NCI-H146 treated with DMSO at 0.1 percent for 48 hours (cell line): Measurements from ENCODE around the gene MICOS13.
A peak's percentile ranks its signal among the peaks of the same experiment; 100 is the strongest.
"Not testable (repeated sequence)": the region's sequence is repeated elsewhere in the genome, so short reads cannot be mapped to it uniquely, and the experiment has no call there.

Experiments used
- DNase-seq: peaks from one replicate; lab custom pipeline; 2025; ENCODE audit not compliant: unreplicated experiment; lab: John Stamatoyannopoulos, UW

Gene MICOS13, protein sequence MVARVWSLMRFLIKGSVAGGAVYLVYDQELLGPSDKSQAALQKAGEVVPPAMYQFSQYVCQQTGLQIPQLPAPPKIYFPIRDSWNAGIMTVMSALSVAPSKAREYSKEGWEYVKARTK

DNA sequence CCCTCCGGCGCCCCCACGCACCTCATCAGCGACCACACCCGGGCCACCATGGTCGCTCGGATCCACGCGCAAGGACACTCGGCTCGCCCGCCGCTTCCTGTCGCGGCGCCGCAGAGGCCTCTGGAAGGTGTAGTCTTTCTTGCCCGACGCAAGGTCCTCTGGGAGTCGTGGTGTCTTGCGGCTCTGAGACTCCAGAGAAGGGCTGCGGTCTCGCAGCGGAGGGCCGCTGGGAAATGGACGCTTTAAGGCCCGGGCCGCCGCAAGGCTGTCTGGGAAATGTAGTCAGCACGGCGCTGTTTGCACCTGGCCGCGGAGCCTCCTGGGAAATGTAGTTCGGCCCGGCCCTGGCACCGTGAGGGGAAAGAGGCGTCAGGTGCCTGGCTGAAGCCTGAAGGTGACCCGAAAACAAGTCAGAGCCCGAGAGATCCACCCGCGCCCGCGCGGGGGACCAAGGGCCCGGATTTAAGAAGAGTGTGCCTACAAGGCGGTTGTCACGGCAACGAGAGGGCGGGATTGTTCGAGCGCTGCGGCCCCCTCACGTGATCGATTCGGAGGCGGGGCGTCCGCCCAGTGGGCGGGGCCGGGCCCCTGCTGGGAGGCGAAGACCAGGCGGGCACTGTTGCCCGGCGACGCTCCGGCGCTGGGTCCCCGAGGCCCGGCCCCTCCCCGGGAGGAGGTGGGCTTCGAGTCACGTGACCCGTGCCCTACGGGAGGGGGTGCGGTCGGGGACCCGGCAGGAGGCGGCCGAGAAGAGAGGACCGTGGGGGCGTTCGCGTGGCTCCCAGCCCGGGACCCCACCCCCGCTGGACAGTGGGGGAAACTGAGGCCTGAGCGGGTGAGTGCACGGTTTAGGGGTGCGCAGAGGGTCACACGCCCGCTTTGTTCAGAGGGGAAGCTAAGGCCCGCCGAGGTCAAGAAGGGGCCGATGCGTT is at the start of gene MICOS13, which contains the start of gene HSD11B1L:
Gene MICOS13, minus strand, starts transcription at position 80 of the 932 bp plus-strand sequence. Its CDS starts 30 bp downstream, at position 50.
Gene HSD11B1L, plus strand, starts transcription at position 591 of the 932 bp plus-strand sequence. CDS start 3,806 bp downstream, outside the sequence.
- DNase-seq, result peak; percentile 87

DNA sequence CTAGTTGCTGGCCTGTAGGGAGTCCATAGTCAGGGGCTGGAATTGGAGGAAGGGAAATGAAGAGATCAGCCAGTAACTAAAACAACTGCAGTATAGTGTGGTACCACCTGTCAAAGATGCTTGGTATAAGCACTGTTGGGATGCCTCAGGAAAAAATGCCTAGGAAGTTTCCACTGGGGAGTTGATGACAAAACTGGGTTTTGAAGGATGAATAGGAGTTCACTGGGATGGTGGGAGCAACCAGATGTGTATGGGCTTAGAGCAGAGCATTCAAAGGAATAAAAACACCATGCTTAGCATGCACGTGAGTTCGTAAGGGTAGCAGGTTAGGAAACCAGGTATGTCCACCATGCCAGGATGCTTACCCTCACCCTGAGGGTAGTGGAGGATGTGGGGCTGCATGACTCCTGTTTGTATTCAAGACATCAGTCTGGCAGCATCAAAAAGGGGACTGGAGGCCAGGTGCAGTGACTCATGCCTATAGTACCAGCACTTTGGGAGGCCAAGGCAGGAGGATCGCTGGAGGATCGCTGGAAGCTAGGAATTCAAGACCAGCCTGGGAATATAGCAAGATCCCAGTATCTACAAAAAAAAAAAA is 47.2 kb upstream of the MICOS13 start:
- DNase-seq, result no peak

DNA sequence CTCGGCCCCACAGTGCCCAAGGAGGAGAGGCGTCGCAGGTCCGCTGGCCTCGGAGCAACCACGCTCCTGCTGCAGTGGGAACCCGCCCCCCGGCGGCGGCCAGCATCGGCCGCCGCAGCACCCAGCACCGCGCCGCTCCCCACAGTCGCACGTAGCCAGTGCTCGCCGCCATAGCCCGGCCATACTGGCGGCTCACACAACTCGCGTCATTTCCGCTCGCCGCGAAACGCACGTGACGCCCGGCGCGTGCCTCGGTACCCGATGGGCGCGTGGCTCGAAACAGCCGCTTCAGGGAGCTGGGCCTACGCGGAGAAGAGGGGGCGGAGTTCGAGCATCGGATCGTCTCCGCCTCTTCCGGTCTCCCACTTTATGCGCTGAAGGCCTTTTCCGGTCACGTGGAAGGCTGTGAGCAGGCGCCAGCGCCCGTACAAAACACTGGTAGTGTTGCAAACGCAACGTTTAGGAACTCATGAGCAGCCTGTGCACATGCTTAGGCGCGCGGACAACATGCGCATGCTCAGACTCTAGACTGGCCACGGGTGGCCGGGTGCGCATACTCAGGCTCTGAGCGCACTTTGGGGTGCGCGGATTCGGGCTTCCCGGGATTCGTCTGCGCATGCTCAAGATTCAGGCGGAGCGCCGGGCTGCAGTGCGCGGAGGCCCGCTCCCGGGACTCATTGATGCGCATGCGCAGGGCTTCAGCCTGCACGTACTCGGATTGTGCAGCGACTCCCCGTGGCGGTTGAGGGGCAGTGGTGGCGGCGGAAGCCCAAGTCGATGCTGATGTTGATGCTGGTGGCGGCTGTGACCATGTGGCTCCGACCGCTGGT is 39.9 kb upstream of the MICOS13 start, which contains the start of the genes CATSPERD and LONP1:
Gene CATSPERD, plus strand, starts transcription at position 677 of the 830 bp plus-strand sequence. Its CDS starts 101 bp downstream, at position 778.
Gene LONP1, minus strand, starts transcription at position 186 of the 830 bp plus-strand sequence. Its CDS starts 14 bp downstream, at position 172.
- peak; percentile 85 for DNase-seq

DNA sequence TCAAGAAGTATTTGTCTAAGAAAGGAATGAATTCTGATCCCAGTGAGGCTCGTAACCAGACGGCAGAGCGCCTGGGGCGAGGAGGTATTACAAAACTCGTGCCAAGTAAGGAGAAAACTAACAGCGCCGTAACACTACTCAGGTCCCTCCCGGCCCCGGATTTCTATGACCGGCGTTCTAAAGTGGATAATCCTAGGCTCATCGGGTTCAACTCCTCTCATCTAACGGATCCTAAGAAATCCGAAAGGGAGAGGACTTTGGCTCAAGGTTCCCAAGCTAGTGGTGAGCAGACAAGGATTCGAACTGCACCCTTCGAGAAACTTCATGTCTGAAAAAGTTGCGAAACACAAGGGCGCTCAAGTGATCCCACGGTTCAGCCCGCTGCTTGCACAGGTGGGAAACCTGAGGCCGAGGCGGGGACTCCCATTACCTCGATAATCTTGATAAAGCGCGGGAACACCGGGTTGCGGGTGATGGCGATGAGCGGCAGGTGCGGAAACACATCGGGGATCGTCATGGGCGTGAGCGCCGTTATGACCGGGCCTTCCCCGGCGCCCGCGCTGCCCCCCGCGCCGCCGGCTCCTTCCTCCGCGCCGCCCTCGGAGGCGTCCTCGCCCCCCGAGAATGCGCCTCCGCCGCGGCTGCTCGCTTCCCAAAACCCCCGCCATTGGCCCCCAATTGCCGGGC is 39.1 kb upstream of the MICOS13 start:
- no peak for DNase-seq

DNA sequence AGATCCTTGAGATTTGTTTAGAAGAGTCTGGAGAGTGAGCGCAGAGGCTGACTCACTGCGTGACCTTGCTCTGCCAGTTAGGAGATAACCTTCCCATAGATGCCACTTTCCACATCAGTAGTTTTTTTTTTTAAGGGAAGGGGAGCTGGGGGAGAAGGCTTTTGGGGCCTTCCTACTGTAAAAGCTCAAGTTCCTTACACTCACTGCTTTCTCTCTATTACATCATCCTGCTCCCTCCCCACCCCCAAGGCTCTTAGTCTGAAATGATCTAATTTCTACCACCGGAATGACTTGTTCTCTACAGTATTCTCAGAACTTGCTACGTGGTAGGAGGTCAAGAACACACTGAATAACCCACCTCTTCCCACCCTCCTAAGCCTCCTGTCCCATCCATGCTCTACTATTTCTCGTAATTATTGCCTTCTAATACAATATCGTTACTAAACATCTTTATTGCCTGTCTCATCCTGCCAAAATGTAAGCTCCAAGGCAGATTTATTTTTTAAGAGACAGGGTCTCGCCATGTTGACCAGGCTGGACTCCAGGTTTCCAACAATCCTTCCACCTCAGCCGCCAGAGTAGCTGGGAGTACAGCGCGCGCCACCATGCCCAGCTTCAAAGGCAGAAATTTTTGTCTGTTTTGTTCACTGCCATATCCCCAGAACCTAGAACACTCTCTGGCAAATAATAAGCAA is 38.4 kb upstream of the MICOS13 start:
- DNase-seq, result no peak

DNA sequence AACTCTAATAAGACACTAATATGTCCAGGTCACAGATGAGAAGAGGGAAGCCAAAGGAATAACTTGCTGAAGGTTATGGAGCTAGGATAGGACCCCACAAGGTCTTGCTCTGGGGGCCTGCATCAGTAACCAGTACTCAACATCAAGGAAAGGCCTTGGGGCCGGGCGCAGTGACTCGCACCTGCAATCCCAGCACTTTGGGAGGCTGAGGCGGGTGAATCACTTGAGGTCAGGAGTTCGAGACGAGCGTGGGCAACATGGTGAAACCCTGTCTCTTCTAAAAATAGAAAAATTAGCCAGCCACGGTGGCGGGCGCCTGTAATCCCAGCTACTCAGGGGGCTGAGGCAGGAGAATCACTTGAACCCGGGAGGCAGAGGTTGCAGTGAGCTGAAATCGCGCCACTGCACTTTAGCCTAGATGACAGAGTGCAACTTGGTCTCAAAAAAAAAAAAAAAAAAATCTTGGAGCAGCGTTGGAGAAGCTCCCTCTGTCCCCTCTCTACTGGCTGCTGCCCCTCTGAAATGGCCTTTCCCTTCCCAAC is 37.8 kb upstream of the MICOS13 start:
- DNase-seq, result no peak

DNA sequence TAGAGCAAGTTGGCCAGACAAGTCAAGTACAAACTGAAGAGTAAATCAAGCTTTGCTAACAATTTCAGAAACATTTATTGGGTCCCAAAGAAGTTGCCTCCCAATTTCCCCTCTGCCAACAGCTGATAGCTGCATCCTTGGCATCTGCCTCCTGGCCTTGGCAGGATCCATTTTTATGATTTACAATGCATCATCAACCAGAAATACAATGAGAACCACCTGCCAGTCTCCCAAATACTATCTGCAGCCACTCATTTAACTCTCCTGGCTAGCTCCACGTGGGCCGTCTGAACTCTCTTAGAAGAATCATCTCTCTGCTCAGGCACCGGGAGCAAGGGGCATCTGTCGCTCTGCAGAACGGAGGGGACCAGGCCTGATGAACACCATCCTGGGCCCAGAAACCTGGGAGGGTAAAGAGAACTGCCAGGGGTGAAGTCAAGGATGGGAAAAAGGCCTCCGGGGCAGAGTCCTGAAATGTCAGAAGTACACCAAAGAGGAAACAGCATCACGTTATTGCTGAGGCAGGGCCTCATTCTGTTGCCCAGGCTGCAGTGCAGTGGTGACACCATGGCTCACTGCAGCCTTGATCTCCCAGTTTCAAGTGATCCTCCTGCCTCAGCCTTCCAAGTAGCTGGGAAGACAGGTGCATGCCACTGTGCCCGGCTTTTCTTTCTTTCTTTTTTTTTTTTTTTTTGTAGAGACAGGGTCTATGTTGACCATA is 37.1 kb upstream of the MICOS13 start:
- no peak for DNase-seq

DNA sequence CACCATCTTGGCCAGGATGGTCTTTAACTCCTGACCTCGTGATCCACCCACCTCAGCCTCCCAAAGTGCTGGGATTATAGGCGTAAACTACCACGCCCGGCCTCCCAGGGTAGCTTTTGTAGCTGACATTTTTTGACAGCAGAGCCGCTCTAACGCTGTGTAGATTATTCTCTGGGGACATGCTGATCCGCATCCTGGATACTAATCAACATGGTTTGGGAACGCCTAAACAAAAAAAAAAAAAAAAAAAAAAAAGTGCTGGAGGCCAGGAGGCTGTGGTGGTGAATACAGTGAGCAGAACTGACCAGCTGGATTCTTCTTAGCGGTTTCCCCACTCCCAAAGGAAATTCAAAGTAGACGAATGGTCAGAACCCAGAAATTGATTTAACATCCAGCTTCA is 34.5 kb upstream of the MICOS13 start:
- DNase-seq, result no peak

DNA sequence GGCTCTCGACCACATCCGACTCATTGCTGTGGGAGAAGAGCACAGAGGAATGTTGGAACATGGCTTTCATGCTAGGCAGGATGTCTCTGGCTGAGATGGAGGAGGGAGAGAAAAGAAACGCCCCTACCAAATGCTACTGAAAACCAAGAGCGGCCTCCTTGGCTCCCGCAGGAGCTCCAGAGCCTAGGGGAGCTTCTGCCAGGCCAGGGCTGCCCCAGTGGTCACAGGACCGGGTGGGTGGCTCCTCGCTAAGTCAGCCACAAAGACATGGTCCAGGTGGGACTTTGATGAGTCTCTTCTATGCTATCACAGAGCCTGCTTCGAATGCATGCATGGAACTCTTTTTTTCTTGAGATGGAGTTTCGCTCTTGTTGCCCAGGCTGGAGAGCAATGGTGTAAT is 32.9 kb upstream of the MICOS13 start:
- no peak for DNase-seq

DNA sequence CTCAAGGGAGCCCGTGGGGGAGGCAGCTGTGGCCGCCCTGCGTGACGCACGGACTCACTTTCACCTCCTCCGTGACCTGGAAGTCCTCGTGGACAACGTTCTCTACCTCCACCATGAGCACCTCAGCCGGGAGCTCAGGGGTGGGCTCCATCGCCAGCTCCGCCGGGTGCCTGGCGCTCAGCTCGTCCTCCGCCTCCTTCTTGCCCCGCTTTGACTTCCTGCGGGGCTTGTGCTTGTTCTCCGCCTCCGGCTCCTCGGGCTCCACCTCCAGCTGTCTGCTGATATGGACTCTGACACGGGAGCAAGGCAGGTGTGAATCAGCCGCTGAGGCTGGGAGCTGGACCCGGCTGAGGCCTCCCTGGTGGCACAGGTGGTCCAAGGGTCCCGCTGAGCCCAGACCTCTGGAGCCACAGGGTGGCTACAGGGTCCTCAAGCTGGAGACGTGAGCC is 31.4 kb upstream of the MICOS13 start:
- no peak for DNase-seq

DNA sequence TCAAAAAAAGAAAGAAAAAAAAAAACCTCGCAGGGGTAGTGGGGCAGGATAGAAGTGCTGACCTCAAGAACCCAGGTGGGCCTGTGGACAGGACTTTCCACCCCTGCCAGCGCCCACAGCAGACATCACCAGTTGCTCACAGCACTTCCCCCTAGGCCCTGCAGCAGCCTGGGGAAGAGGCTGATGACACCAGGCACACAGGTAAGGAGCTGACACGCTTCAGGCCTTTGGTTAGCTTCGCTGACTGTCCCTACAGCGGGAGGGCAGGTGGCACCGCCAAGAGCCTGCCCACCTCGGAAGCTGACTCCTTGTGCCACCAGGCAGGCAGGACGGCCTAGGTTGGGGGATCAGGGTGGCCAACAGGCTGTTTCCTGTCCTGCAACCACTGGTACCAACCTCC is 30.7 kb upstream of the MICOS13 start:
- no peak for DNase-seq

DNA sequence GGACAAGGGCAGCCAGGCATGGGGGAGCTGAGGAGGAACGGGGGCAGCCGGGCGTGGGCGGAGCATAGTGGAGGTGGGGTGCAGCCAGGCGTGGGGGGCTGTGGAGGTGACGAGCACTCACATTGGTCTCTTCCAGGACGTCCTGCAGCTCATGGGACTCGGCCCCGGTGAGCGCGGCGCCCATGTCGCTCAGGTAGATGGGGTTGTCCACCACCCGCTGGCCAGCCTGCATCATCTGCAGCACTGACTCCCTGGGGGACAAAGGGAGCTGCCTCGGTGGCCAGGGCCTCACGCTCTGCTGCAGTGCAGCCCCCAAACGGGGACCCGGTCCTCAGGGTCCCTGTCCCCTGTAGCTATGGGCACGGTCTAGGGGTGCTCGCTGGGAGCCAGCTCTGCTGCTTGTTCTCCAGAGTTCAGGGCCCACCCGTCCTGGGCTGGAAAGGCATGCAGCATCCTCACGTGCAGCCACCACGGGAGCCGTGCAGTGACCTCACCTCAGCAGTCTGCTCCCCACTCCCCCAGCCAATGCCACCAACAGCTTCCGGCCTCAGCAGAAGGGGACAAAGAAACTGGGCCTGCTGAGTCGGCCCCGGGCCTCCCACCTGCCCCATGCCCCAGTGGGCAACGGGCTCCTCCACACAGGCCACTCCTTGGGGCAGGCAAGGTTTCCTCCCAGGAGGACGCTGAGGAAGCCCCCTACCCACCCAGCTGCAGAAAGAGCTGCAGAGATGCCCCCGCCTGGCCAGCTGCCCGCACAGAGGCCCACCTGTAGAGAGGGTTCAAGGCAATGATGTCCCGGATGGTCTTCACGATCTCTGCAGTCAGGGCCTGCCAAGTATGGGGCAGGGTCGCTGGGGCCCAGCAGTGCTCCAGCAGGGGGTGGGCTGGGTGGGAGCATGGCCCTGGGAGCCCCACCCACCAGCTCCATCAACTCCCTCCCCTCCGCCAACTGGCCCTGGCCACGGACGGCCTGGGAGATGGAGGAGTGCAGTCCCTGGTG is 27.6 kb upstream of the MICOS13 start:
- DNase-seq, result no peak

DNA sequence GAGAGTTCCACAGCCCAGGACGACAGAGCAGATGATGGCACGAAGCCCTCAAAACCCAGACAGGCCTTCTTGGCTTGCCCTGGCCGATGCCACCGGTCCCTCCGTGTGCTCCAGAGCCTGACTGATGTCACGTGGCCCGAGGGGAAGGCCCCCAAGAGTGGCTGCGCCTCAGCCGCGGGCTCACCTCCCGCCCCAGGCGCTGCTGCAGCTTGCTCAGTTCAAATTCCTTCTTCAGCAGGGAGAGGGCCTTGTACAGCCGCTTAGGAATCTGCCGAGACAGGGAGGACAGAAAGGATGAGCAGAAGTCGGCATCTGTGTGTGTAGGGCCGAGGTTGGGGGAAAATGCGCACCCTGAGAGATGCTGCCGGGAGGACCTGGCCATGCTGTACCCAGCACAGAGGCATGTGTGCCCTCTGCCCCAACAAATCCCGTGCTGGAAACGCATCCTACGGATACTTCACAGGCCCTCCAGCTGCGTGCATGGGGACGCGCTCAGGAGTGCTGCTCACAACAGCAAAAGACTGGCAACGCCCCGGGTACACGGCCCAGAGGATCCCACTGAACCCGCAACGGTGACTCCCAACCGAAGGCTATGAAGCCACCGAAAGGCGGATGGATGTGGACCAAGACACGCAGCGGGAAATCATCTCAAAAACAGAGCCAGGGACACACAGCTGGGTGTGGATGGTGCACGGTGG is 26.7 kb upstream of the MICOS13 start:
- DNase-seq, result no peak

DNA sequence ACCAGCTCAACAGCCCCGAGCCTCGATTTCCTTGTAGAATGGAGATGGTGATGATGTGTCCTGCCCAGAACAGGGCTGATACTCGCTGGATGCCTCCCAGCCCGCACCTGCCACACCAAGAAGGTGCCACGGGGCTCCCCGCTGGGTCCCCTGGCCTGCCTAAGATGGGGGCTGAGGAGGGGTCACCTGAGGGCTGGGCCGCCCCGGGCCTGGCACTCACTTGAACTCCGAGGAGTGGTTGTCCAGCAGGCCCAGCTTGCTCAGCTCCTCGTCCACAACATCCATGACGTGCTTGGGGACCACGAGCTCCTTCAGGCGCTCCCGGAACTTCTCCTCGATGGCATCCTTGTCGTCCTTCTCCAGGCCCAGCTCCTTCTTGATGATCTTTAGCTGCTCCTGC is 25.2 kb upstream of the MICOS13 start:
- DNase-seq, result no peak

DNA sequence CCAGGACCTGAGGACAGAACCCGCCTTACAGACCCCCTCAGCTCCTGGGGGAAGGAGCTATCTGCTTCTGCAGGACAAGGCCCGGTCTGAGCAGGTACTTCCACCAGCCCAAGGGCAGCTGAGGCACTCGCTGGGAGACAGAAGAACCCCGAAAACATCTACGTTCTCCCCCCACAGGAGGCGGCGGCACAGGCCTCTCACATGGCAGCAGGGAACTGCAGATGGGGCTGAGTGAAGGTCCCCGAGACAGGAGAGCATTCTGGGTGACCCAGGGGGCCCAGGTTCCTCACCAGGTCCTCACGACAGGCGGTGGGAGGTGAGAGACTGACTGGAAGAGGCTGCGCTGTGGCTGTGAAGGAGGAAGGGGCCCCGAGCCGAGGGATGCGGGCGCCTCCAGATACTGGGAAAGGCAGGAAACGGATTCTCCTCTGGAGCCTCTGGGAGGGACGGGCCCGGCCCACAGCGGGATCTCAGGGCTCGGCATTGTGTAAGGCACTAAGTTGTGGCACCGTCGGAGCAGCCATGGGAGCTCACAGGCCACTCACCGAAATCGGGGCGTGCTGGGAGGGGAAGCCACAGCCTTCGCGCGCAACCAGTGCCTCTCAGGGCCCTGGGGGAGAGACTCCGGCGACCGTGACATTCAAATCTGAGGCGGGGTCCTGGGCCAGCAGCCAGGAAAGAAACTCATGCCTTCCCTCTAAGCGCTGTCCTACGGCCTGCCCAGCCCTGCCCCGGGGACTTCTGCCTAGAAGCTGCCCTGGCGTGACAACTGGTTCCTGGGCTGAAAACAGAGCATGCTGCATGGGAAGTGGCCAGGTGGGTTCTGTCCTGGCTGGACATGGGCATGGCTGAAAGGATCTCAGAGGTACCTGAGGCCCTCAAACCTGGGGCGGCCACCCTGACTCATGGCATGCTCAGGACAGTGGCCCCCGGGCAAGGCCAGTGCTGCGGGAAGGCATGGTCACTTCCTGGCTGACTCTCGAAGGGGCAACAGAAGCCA is 23.8 kb upstream of the MICOS13 start:
- no peak for DNase-seq

DNA sequence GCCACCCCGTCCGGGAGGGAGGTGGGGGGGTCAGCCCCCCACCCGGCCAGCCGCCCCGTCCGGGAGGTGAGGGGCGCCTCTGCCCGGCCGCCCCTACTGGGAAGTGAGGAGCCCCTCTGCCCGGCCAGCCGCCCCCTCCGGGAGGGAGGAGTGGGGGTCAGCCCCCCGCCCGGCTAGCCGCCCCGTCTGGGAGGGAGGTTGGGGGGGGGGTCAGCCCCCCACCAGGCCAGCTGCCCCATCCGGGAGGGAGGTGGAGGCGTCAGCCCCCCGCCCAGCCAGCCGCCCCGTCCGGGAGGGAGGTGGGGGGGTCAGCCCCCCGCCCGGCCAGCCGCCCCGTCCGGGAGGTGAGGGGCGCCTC is 21.7 kb upstream of the MICOS13 start:
- not testable (repeated sequence) for DNase-seq
